ENCODE measurements around the gene TPRX1. TPM values are rescaled to one million over a fixed set of nuclear protein-coding genes. Genes with fewer than 3 reads are reported as not detected.

Gene TPRX1
- total RNA-seq, 1 donor from 2014 or later = not detected

GRCh38 chr19:47762151-47762550 lies 42.2 kb downstream of the TPRX1 start:
- TF ChIP-seq CTCF (IDR thresholded peaks at IDR 0.05; ENCODE audit: insufficient read depth, low read length, severe bottlenecking) = no peak
- Histone ChIP-seq H3K4me3 (ENCODE audit: low read depth, low read length) (no peak overlapping the region), H3K36me3 (ENCODE audit: control insufficient read depth, insufficient read depth, low read length) (peaks cover 8% of the 10 kb centered on the region), H3K27me3 (ENCODE audit: control insufficient read depth, insufficient read depth, low read length) (no peaks in the 10 kb centered on the region)
- DNase-seq (ENCODE audit: low read depth) = no peak
- FAIRE-seq = no peak

- Histone ChIP-seq H3K27me3 (ENCODE audit: control insufficient read depth, insufficient read depth, low read length) (no peaks in the 10 kb centered on the region), H3K36me3 (ENCODE audit: control insufficient read depth, insufficient read depth, low read length) (peaks cover 14% of the 10 kb centered on the region), H3K4me3 (ENCODE audit: low read depth, low read length) (no peak overlapping the region)
- no peak for FAIRE-seq
- DNase-seq (ENCODE audit: low read depth) = no peak
- TF ChIP-seq CTCF (IDR thresholded peaks at IDR 0.05; ENCODE audit: insufficient read depth, low read length, severe bottlenecking) = no peak
Measured at GRCh38 chr19:47761566-47761965, 42.8 kb downstream of the TPRX1 start.

GRCh38 chr19:47760632-47760999 lies 43.7 kb downstream of the TPRX1 start:
- Histone ChIP-seq H3K27me3 (ENCODE audit: control insufficient read depth, insufficient read depth, low read length) (no peaks in the 10 kb centered on the region), H3K36me3 (ENCODE audit: control insufficient read depth, insufficient read depth, low read length) (peaks cover 22% of the 10 kb centered on the region), H3K4me3 (ENCODE audit: low read depth, low read length) (no peak overlapping the region)
- no peak for DNase-seq (ENCODE audit: low read depth)
- FAIRE-seq = no peak
- no peak for TF ChIP-seq CTCF (IDR thresholded peaks at IDR 0.05; ENCODE audit: insufficient read depth, low read length, severe bottlenecking)

- Histone ChIP-seq H3K4me3 (ENCODE audit: low read depth, low read length) (no peak overlapping the region), H3K36me3 (ENCODE audit: control insufficient read depth, insufficient read depth, low read length) (peaks cover 32% of the 10 kb centered on the region), H3K27me3 (ENCODE audit: control insufficient read depth, insufficient read depth, low read length) (no peaks in the 10 kb centered on the region)
- TF ChIP-seq CTCF (IDR thresholded peaks at IDR 0.05; ENCODE audit: insufficient read depth, low read length, severe bottlenecking) = no peak
- no peak for DNase-seq (ENCODE audit: low read depth)
- no peak for FAIRE-seq
Measured at GRCh38 chr19:47758443-47758804, 45.9 kb downstream of the TPRX1 start.

- peaks cover 34% of the 10 kb centered on the region for H3K36me3 ChIP-seq (ENCODE audit: control insufficient read depth, insufficient read depth, low read length)
- no peaks in the 10 kb centered on the region for H3K27me3 ChIP-seq (ENCODE audit: control insufficient read depth, insufficient read depth, low read length)
- FAIRE-seq (no peak), DNase-seq (ENCODE audit: low read depth) (no peak)
- no peak overlapping the region for H3K4me3 ChIP-seq (ENCODE audit: low read depth, low read length)
- no peak for TF ChIP-seq CTCF (IDR thresholded peaks at IDR 0.05; ENCODE audit: insufficient read depth, low read length, severe bottlenecking)
Measured at GRCh38 chr19:47757617-47758442, 46.5 kb downstream of the TPRX1 start.

Measured in bronchial epithelial cell (primary cell).